Measurements from ENCODE around the gene RNH1.
"Not testable (repeated sequence)": the region's sequence is repeated elsewhere in the genome, so short reads cannot be mapped to it uniquely, and the experiment has no call there.

Gene RNH1

GRCh38 chr11:520428-521176 is 13.6 kb upstream of the RNH1 start:
- DNase-seq (ENCODE audit: low spot score), result no peak

DNA sequence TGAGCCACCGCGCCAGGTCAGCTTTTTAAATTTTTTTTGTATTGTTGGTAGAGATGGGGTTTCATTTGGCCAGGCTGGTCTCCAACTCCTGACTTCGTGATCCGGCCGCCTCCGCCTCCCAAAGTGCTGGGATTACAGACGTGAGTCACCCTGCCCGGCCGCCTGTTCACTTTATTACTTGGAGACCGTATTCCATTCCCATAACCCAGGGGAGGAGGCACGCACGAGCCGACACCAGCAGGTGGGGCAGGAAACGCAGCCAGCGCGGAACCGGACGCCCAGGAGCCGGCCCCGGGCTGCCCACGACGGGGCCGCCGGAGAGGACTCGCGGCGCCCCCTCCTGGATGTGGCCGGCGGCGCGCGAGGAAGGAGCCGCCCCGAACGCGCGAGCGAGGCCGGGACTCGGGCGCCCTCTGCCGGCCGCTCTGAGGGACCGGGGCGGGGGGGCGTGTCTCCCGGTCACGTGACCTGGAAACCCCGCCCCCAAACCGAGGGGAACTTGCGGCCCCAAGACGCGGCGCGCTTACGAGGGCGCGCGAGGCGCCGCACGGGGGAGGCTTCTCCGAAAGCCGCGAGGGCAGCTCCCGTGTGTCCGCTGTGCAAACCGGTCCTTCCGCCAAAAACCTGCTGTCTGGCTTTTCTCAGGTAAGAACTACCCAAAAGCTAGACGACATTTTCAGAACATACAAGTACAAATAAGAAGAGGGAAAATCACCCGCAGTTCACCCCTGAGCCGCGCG is 11.6 kb upstream of the RNH1 start:
- peak; percentile 95 for DNase-seq (ENCODE audit: low spot score)

DNA sequence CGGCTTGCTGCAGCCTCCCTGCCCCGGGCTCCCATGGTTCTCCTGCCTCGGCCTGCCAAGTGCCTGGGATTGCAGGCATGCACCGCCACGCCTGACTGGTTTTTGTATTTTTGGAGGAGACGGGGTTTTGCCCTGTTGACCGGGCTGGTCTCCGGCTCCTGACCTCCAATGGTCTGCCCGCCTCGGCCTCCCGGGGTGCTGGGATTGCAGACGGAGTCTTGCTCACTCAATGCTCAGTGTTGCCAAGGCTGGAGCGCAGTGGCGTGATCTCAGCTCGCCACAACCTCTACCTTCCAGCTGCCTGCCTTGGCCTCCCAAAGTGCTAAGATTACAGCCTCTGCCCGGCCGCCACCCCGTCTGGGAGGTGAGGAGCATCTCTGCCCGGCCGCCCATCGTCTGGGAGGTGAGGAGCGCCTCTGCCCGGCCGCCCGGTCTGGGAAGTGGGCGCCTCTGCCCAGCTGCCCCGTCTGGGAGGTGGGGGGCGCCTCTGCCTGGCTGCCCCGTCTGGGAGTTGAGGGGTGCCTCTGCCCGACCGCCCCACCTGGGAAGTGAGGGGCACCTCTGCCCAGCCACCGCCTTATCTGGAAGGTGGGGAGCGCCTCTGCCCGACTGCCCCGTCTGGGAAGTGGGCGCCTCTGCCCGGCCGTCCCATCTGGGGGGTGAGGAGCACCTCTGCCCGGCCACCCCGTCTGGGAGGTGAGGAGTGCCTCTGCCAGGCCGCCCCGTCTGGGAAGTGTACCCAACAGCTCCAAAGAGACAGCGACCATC is 10.1 kb upstream of the RNH1 start:
- not testable (repeated sequence) for DNase-seq (ENCODE audit: low spot score)

GRCh38 chr11:516400-516799 is 9.4 kb upstream of the RNH1 start:
- DNase-seq (ENCODE audit: low spot score), result no peak

GRCh38 chr11:515131-515530 is 8.1 kb upstream of the RNH1 start:
- DNase-seq (ENCODE audit: low spot score), result no peak

DNA sequence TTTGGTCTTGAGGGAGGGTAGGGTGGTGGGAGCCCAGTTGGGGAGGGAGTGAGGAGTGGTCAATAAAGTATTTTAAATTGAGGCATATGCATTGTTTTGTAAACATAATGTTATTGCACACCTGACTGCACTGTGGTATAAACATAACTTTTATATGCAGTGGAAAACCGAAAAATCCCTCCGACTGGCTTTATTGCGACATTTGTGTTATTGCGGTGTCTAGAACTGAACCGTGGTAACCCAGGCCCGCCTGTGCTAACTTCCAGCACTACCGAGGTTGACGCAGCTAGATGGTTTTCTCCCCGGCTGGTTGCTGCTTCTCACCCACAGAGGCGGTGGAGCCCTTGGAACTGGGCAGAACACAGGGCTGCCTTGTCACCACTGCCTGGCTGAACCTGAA is 7.6 kb upstream of the RNH1 start:
- no peak for DNase-seq (ENCODE audit: low spot score)

- no peak for DNase-seq (ENCODE audit: low spot score)
These were observed 5.9 kb upstream of the RNH1 start for GRCh38 chr11:512761-513595.

GRCh38 chr11:508956-509355 is 1.9 kb upstream of the RNH1 start:
- no peak for DNase-seq (ENCODE audit: low spot score)

- DNase-seq (ENCODE audit: low spot score), result no peak
These were observed 879 bp upstream of the RNH1 start for GRCh38 chr11:507727-508515.

- peak; percentile 98 for DNase-seq (ENCODE audit: low spot score)
These were observed 626 bp downstream of the RNH1 start for GRCh38 chr11:506238-506994.

GRCh38 chr11:504994-505344 is 2.1 kb downstream of the RNH1 start:
- DNase-seq (ENCODE audit: low spot score), result no peak

GRCh38 chr11:504053-504993 is 2.7 kb downstream of the RNH1 start:
- peak; percentile 68 for DNase-seq (ENCODE audit: low spot score)

DNA sequence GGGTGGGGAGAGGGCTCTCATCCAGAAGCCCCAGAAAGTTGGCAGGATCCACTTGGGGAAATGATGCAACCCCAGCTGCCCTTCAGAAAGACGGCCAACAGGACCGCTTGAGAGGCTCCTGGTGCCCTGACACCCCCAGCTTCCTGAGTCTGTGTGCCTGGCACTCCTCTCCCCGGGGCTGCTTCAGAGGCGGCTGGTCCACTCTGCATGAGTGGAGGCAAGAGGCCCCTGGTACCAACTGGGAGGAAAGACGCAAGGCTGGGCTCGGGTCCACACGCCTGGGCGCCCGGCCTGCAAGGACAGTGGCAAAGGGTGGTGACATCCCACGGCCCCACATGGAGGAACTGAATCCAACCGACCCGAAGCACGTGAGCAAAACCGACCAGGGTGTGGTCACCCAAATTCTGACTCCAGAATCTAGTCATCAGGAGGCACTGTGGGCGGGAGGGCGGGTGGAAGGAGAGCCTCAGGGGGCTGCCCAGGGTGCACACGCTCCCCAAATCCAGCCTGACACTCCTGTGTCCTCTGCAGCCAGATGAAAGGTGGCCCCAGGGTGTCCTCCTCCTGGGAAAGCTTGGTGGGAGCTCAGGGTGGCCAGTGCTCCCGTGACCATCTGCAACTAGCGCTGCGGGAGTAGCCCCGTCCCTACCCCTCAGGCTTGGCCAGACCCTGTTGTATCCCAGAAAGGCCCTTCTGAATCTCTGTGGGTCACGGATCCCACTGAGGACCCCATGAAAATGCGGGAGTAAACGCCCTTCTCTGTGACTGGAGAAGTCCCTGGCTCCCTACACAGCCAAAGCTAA is 3.7 kb downstream of the RNH1 start:
- peak; percentile 79 for DNase-seq (ENCODE audit: low spot score)

- peak; percentile 7 for DNase-seq (ENCODE audit: low spot score)
These were observed 4.5 kb downstream of the RNH1 start for GRCh38 chr11:502288-503178.

DNA sequence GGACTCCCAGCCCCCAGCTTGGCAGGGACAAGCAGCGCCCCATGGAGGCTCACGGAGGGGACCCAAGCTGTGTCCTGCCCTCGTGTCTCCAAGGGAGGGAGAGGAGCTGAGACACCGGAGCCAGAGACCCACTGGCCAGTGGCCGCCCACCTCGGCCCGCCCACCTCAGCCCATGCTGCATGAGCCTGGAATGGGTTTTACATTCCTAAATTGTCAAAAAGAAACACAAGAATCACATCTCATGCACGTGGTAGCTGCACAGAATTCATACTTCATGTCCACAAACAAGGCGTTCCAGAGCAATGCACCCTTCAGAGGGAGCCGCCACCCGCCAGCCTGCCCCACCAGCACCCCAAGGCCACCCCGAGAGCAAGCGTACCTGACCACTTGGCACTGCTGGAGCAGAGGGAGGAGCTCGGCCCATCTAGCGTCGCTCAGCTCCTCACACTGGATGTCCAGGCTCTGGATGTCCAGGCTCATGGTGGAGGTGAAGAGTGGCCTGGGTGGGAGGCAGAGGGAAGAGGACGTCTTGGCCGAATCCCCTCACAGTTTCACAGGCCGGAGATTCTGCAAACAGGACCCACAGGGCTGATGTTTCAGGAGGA is 5.3 kb downstream of the RNH1 start:
- DNase-seq (ENCODE audit: low spot score), result peak; percentile 4

DNA sequence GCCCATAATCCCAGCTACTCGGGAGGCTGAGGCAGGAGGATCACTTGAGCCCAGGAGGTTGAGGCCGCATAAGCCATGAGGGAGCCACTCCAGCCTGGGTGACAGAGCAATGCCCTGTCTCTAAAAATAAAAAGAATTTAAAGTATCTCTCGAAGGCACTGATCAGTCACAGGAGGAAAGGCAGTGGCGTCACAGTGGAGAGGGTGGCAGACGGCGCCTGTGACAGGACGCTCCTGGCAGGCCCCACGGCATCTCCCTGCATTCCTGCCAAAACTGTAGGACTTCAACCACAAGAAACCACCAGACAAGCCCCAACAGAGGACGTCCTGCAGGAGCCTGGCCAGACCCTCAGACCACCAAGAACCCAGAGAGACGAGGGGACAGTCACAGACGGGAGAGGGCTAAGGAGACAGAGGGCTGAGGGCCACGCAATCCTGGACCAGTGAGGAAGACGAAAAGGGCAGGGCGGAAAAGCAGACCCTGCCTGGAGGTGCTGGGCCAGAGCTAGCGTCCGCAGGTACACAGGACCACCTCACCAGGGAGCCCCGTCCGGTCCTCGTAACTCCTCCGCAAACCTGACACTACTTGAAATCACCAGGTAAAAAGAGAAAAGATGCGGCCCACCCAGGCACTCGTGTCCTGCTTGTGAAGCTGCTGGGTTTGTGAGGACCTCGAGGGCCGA is 5.9 kb downstream of the RNH1 start:
- no peak for DNase-seq (ENCODE audit: low spot score)
